HepG2 (cell line): Measurements from ENCODE around the gene SGTB. TPM values are rescaled to one million over a fixed set of nuclear protein-coding genes. Genes with fewer than 3 reads are reported as not detected.

Experiments
- ATAC-seq: fragments of 200-7000 bp; cut with Tn5 transposase; 3 replicates; pipeline ENCODE4 v1.9.1; 2020; ENCODE audit warnings: mild to moderate bottlenecking, moderate library complexity
- BruUV-seq: library from RNA; stranded (reverse); fragments of 400-500 nt; replicated peaks from 2 replicates; lab custom pipeline; 2021; lab: Mats Ljungman, UMichigan
- CTCF ChIA-PET: fragments of 300-600 bp; formaldehyde crosslinking; extraction: SDS; loops from one replicate; lab custom pipeline; 2021; ENCODE audit warnings: low total read pairs, inconsistent platforms, low intra/inter-chr PET ratio; lab: Yijun Ruan, JAX
- POLR2A ChIA-PET: fragments of 350-600 bp; sonication (Branson Sonifier 250); formaldehyde crosslinking; loops from one replicate; lab custom pipeline; 2020; ENCODE audit warnings: antibody characterized with exemption, inconsistent platforms; lab: Yijun Ruan, JAX
- DNase-seq: peaks from one replicate; pipeline ENCODE4 v3.0.0-alpha.2; 2015; ENCODE audit warnings: low spot score
- FAIRE-seq: peaks from 3 replicates; lab custom pipeline; 2011; peaks lifted over from hg19 to GRCh38; lab: Jason Lieb, UNC
- H2AFZ ChIP-seq: one replicate; pipeline ENCODE4 v1.6.1; 2011; ENCODE audit warnings: low read length, inconsistent platforms
- H3K27ac ChIP-seq: fragments of 300-600 bp; 3 replicates; pipeline ENCODE4 v1.8.0; 2011; ENCODE audit warnings: mixed run types, mild to moderate bottlenecking, mixed read lengths, low read length, inconsistent platforms; ENCODE audit not compliant: insufficient read depth; ENCODE audit errors: extremely low read length
- H3K27me3 ChIP-seq, 2 experiments: fragments of 200-600 bp in 1 of 2; 2 replicates in 1 of 2; 3 replicates in 1 of 2; pipeline versions ENCODE4 v1.6.0 to v1.8.0; 2011; ENCODE audit warnings: low read length in 2 of 2, mild to moderate bottlenecking in 2 of 2, moderate library complexity in 2 of 2, inconsistent platforms in 1 of 2; ENCODE audit not compliant: insufficient read depth in 2 of 2, control insufficient read depth in 1 of 2
- H3K36me3 ChIP-seq, 2 experiments: fragments of 200-600 bp in 1 of 2; replicated peaks in 1 of 2; 2 replicates in 1 of 2; 3 replicates in 1 of 2; pipeline versions ENCODE4 v1.5.1 to v1.8.0; 2011; ENCODE audit warnings: low read length in 2 of 2, inconsistent platforms in 1 of 2; ENCODE audit not compliant: insufficient read depth in 2 of 2, control insufficient read depth in 1 of 2
- H3K4me1 ChIP-seq: 2 replicates; pipeline ENCODE4 v1.5.1; 2012; ENCODE audit warnings: low read length, inconsistent platforms; ENCODE audit not compliant: insufficient read depth
- H3K4me2 ChIP-seq: 2 replicates; pipeline ENCODE4 v1.6.0; 2011; ENCODE audit warnings: low read depth, low read length, inconsistent platforms
- H3K4me3 ChIP-seq, 3 experiments: fragments of 200-600 bp in 1 of 3; sonication (generic), shearing (Covaris generic) in 1 of 3; replicated peaks in 1 of 3; 2 replicates each; pipeline ENCODE4 v1.5.1; 2011 to 2016; ENCODE audit warnings: low read length in 3 of 3, inconsistent platforms in 2 of 3, low read depth in 2 of 3, mild to moderate bottlenecking in 2 of 3, control low read depth in 1 of 3, mixed read lengths in 1 of 3; ENCODE audit not compliant: insufficient read depth in 1 of 3
- H3K79me2 ChIP-seq: one replicate; pipeline ENCODE4 v1.6.1; 2011; ENCODE audit warnings: low read length, inconsistent platforms; ENCODE audit not compliant: insufficient read depth
- H3K9ac ChIP-seq: 2 replicates; pipeline ENCODE4 v1.6.0; 2011; ENCODE audit warnings: mild to moderate bottlenecking, low read depth, low read length, inconsistent platforms; ENCODE audit not compliant: insufficient read depth
- H3K9me3 ChIP-seq: 2 replicates; pipeline ENCODE4 v1.5.1; 2012; ENCODE audit warnings: mild to moderate bottlenecking, low read length
- H4K20me1 ChIP-seq: 2 replicates; pipeline ENCODE4 v1.6.0; 2011; ENCODE audit warnings: inconsistent platforms, mild to moderate bottlenecking, low read length, moderate library complexity; ENCODE audit not compliant: insufficient read depth
- ATF1 ChIP-seq: IDR thresholded peaks from 2 replicates; pipeline ENCODE4 v1.6.1; 2016; ENCODE audit warnings: mild to moderate bottlenecking, control low read depth
- FOXJ3 ChIP-seq: sonication (generic); formaldehyde crosslinking; IDR thresholded peaks from 2 replicates; pipeline ENCODE4 v1.4.0; 2020; ENCODE audit warnings: missing genetic modification reagents, mild to moderate bottlenecking, borderline replicate concordance
- GATA4 ChIP-seq: sonication (generic); IDR thresholded peaks from 2 replicates; pipeline ENCODE4 v1.6.1; 2016; ENCODE audit warnings: antibody characterized with exemption, low read depth, borderline replicate concordance
- MAZ ChIP-seq, 2 experiments: sonication (generic) in 1 of 2; formaldehyde crosslinking in 1 of 2; IDR thresholded peaks; 2 replicates each; pipeline versions ENCODE4 v1.5.0 to v1.6.1; 2012 to 2020; ENCODE audit warnings: low read depth in 2 of 2, mild to moderate bottlenecking in 2 of 2, borderline replicate concordance in 1 of 2, improper control_type of control experiment in 1 of 2, low read length in 1 of 2, missing genetic modification reagents in 1 of 2, moderate library complexity in 1 of 2
- MEIS2 ChIP-seq: sonication (generic); formaldehyde crosslinking; IDR thresholded peaks from 2 replicates; pipeline ENCODE4 v1.9.0; 2021; ENCODE audit warnings: mild to moderate bottlenecking, missing genetic modification reagents
- NCOA2 ChIP-seq: sonication (generic); formaldehyde crosslinking; IDR thresholded peaks from 2 replicates; pipeline ENCODE4 v1.8.0; 2022; ENCODE audit warnings: inconsistent platforms
- NFE2L2 ChIP-seq: fragments of 150-350 bp; IDR thresholded peaks from 2 replicates; pipeline ENCODE4 v1.6.1; 2014; ENCODE audit warnings: low read length
- NFKBIZ ChIP-seq: IDR thresholded peaks from 2 replicates; pipeline ENCODE4 v1.6.1; 2018; ENCODE audit warnings: missing genetic modification reagents, missing compliant biosample characterization
- ONECUT2 ChIP-seq: sonication (generic); formaldehyde crosslinking; IDR thresholded peaks from 2 replicates; pipeline ENCODE4 v1.4.0; 2020; ENCODE audit warnings: missing genetic modification reagents
- RXRA ChIP-seq: sonication (generic); formaldehyde crosslinking; IDR thresholded peaks from 2 replicates; pipeline ENCODE4 v1.5.1; 2020; ENCODE audit warnings: missing genetic modification reagents
- TAF1 ChIP-seq: sonication (generic); formaldehyde crosslinking; IDR thresholded peaks from 2 replicates; pipeline ENCODE4 v1.4.0; 2020; ENCODE audit warnings: missing genetic modification reagents
- THAP11 ChIP-seq: IDR thresholded peaks from 2 replicates; pipeline ENCODE4 v1.6.1; 2016; ENCODE audit warnings: missing biosample characterization, missing genetic modification reagents
- ZSCAN21 ChIP-seq: sonication (generic); formaldehyde crosslinking; IDR thresholded peaks from 2 replicates; pipeline ENCODE4 v1.8.0; 2022; ENCODE audit warnings: mild to moderate bottlenecking, missing genetic modification reagents, moderate library complexity, borderline replicate concordance
- WGBS: methylation state at CpG from one replicate; pipeline ENCODE4 v1.1.6; 2017; ENCODE audit warnings: low lambda C conversion rate; 5-methylcytosine and 5-hydroxymethylcytosine counted together
- in situ Hi-C: cut with HindIII; loops from 2 replicates; pipeline ENCODE4 v1.10.0; 2017; ENCODE audit warnings: low pct_unique_long_range_greater_than_20kb; ENCODE audit not compliant: extremely low pct_ligation_motif_present
- intact Hi-C: fragments of 100-400 bp; cut with micrococcal nuclease; formaldehyde crosslinking; loops from one replicate; pipeline ENCODE4 v1.10.0; 2022; ENCODE audit not compliant: unreplicated experiment
- polyA plus RNA-seq, 8 experiments: library from polyadenylated mRNA; depleted of rRNA in 3 of 8; stranded (reverse) in 7 of 8; unstranded in 1 of 8; fragments of >200 nt; fragmentation: Illumina TruSeq in 4 of 8; extraction: Trizol in 4 of 8; gene quantifications; 2 replicates each; pipeline versions ENCODE4 v1.2.1 to v1.2.3, GENCODE V29; 2011 to 2016; ENCODE audit warnings: low read depth in 4 of 8, missing spikeins in 1 of 8, mixed read lengths in 1 of 8; ENCODE audit not compliant: insufficient read depth in 1 of 8
- total RNA-seq, 5 experiments: library from RNA; depleted of rRNA; stranded (reverse); fragments of >200 nt; fragmentation: Illumina TruSeq; extraction: Trizol; gene quantifications; 2 replicates each; pipeline ENCODE4 v1.2.3, GENCODE V29; 2016; ENCODE audit warnings: low read depth in 1 of 5
- TF ChIP-seq, protein P1 (sequence below): sonication (generic); formaldehyde crosslinking; IDR thresholded peaks from 2 replicates; pipeline ENCODE4 v1.5.0; 2020; ENCODE audit warnings: missing genetic modification reagents
- TF ChIP-seq, protein P2 (sequence below): sonication (generic); formaldehyde crosslinking; IDR thresholded peaks from 2 replicates; pipeline ENCODE4 v1.4.0; 2020; ENCODE audit warnings: missing genetic modification reagents
- TF ChIP-seq, protein P3 (sequence below): sonication (generic); formaldehyde crosslinking; IDR thresholded peaks from 2 replicates; pipeline ENCODE4 v1.9.0; 2021; ENCODE audit warnings: missing genetic modification reagents, borderline replicate concordance

SGTB gene
- total and polyA plus RNA-seq, 2 of the 13 experiments (the other 11 are each of a cell fraction or from before 2014, with no cell fraction given), result 5.2 to 11.2 TPM

DNA sequence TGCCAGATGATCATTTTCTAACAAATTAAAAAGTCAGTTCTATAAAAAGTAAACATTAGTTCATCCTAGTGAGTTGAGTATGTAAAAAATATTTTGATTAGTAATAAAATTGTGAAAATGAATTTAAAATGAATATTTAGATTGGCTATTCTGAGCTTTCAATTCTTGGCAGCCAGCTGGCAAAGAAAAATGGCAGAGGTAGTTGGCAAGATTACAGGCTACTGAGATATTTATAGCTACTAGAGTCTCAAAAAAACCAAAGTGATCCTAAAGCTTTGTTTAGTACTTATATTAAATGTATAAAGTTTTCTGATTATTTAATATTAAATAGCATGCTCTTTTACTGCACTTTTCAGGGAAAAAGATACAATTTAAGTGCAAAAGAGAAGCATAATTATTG lies 25.0 kb downstream of the SGTB start:
- ATAC-seq (no peak), FAIRE-seq (no peak), DNase-seq (no peak)
- ChIA-PET POLR2A (no interaction called here), CTCF (no interaction called here)
- intact Hi-C loops, result no loop called here
- Histone ChIP-seq H2AFZ (no peak overlapping the region), H3K4me2 (no peak overlapping the region), H3K4me1 (peaks cover 3% of the 10 kb centered on the region), H3K36me3 (peaks cover 3 to 15% of the 10 kb centered on the region in 2 experiments; a peak in 2 of 5 replicates), H4K20me1 (no peaks in the 10 kb centered on the region), H3K79me2 (no peaks in the 10 kb centered on the region), H3K9ac (no peak overlapping the region), H3K4me3 (no peak overlapping the region), H3K27ac (no peak overlapping the region), H3K9me3 (no peaks in the 10 kb centered on the region), H3K27me3 (no peaks in the 10 kb centered on the region)
- TF ChIP-seq ATF1 (CRISPR knock-in tag) (no peak), MAZ (IDR thresholded peaks at IDR 0.05; ENCODE audit: borderline replicate concordance, low read depth, low read length) (no peak), MAZ (CRISPR knock-in tag; IDR thresholded peaks at IDR 0.05; ENCODE audit: low read depth) (no peak), RXRA (CRISPR knock-in tag) (no peak)
- TF ChIP-seq, protein P1, sequence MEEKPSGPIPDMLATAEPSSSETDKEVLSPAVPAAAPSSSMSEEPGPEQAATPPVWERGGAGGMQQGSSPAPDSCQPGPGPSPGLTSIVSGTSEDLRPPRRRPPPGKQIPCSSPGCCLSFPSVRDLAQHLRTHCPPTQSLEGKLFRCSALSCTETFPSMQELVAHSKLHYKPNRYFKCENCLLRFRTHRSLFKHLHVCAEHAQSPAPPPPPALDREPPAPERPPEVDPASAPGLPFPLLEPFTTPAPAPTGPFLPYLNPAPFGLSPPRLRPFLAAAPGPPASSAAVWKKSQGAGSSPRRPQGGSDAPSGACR (CRISPR knock-in tag), result no peak
- BruUV-seq, result no TSS peak
- in situ Hi-C loops, result no loop called here

DNA sequence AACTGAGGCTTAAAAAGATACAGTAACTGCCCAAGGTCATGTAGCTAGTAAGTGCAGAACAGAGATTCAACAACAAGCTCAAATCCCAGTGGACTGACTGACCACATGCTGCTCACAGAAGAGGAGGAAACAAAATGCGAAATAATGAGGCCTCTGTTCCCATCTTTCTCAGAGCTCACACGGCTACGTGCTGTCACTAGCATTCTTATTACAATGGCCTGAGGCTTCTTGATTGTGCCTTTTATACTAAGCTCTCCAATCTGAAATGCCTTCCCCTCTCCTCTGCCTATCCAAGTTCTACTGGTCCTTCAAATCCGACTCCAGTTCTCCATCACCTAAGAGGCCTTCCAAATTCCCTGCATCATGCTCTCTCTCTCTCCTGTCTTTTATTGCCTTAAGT lies 26.0 kb downstream of the SGTB start:
- FAIRE-seq (no peak), DNase-seq (no peak), ATAC-seq (no peak)
- no peaks in the 10 kb centered on the region for H3K4me1 ChIP-seq
- no TSS peak for BruUV-seq
- no peaks in the 10 kb centered on the region for H4K20me1 ChIP-seq
- H3K79me2 ChIP-seq, result no peaks in the 10 kb centered on the region
- no peak overlapping the region for H2AFZ ChIP-seq
- H3K9me3 ChIP-seq, result no peaks in the 10 kb centered on the region
- H3K27me3 ChIP-seq, result no peaks in the 10 kb centered on the region
- no peak overlapping the region for H3K27ac ChIP-seq
- no peak overlapping the region for H3K9ac ChIP-seq
- 91% methylated on average over 4 of the region's 4 CpGs for WGBS
- intact Hi-C loops, result no loop called here
- peaks cover 3 to 18% of the 10 kb centered on the region in 2 experiments; a peak in 2 of 5 replicates for H3K36me3 ChIP-seq
- no peak overlapping the region for H3K4me2 ChIP-seq
- in situ Hi-C loops, result no loop called here
- POLR2A ChIA-PET, result no interaction called here
- CTCF ChIA-PET, result no interaction called here
- H3K4me3 ChIP-seq, result no peak overlapping the region
- TF ChIP-seq, protein P2, sequence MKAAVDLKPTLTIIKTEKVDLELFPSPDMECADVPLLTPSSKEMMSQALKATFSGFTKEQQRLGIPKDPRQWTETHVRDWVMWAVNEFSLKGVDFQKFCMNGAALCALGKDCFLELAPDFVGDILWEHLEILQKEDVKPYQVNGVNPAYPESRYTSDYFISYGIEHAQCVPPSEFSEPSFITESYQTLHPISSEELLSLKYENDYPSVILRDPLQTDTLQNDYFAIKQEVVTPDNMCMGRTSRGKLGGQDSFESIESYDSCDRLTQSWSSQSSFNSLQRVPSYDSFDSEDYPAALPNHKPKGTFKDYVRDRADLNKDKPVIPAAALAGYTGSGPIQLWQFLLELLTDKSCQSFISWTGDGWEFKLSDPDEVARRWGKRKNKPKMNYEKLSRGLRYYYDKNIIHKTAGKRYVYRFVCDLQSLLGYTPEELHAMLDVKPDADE (CRISPR knock-in tag), result no peak
- TF ChIP-seq GATA4, result no peak
- TF ChIP-seq ZSCAN21 (CRISPR knock-in tag), result no peak
- TF ChIP-seq NCOA2 (CRISPR knock-in tag), result no peak
- TF ChIP-seq TAF1 (CRISPR knock-in tag), result no peak
- TF ChIP-seq ONECUT2 (CRISPR knock-in tag), result no peak
- no peak for TF ChIP-seq FOXJ3
- TF ChIP-seq THAP11 (CRISPR knock-in tag), result no peak
- no peak for TF ChIP-seq NFKBIZ (CRISPR knock-in tag)
- TF ChIP-seq NFE2L2, result no peak
- TF ChIP-seq, protein P3, sequence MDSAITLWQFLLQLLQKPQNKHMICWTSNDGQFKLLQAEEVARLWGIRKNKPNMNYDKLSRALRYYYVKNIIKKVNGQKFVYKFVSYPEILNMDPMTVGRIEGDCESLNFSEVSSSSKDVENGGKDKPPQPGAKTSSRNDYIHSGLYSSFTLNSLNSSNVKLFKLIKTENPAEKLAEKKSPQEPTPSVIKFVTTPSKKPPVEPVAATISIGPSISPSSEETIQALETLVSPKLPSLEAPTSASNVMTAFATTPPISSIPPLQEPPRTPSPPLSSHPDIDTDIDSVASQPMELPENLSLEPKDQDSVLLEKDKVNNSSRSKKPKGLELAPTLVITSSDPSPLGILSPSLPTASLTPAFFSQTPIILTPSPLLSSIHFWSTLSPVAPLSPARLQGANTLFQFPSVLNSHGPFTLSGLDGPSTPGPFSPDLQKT (CRISPR knock-in tag), result no peak
- TF ChIP-seq MEIS2, result no peak
